SJCRH30 (cell line): ENCODE measurements around the gene GRIK4. TPM values are rescaled to one million over a fixed set of nuclear protein-coding genes. Genes with fewer than 3 reads are reported as not detected.
A peak's percentile ranks its signal among the peaks of the same experiment; 100 is the strongest.

Experiments used
- DNase-seq, 2 experiments: peaks; one replicate each; pipeline ENCODE4 v3.0.0-alpha.2; 2015 to 2020
- H3K27ac ChIP-seq: fragments of 250-450 bp; sonication (Bioruptor Pico); 2 replicates; pipeline ENCODE4 v1.5.1; 2020; ENCODE audit warnings: mild to moderate bottlenecking, moderate library complexity
- H3K27me3 ChIP-seq: fragments of 250-450 bp; sonication (Bioruptor Pico); 2 replicates; pipeline ENCODE4 v1.5.1; 2020; ENCODE audit warnings: mild to moderate bottlenecking, moderate library complexity
- H3K36me3 ChIP-seq: fragments of 250-450 bp; sonication (Bioruptor Pico); 2 replicates; pipeline ENCODE4 v1.5.1; 2020; ENCODE audit warnings: mild to moderate bottlenecking, moderate library complexity
- H3K4me1 ChIP-seq: fragments of 250-450 bp; sonication (Bioruptor Pico); 2 replicates; pipeline ENCODE4 v1.5.1; 2020; ENCODE audit warnings: mild to moderate bottlenecking, moderate library complexity
- H3K4me3 ChIP-seq: fragments of 250-450 bp; sonication (Bioruptor Pico); 2 replicates; pipeline ENCODE4 v1.5.1; 2020; ENCODE audit warnings: mild to moderate bottlenecking, moderate library complexity
- H3K9me3 ChIP-seq: fragments of 250-450 bp; sonication (Bioruptor Pico); replicated peaks from 2 replicates; pipeline ENCODE4 v1.5.1; 2020; ENCODE audit warnings: mild to moderate bottlenecking, moderate library complexity
- total RNA-seq: library from RNA; depleted of rRNA; stranded (reverse); fragments of >200 nt; shearing (Covaris generic); gene quantifications from 2 replicates; pipeline ENCODE4 v1.2.3, GENCODE V29; 2014

The GRIK4 gene
- total RNA-seq, 1 experiment from 2014 or later = not detected

DNA sequence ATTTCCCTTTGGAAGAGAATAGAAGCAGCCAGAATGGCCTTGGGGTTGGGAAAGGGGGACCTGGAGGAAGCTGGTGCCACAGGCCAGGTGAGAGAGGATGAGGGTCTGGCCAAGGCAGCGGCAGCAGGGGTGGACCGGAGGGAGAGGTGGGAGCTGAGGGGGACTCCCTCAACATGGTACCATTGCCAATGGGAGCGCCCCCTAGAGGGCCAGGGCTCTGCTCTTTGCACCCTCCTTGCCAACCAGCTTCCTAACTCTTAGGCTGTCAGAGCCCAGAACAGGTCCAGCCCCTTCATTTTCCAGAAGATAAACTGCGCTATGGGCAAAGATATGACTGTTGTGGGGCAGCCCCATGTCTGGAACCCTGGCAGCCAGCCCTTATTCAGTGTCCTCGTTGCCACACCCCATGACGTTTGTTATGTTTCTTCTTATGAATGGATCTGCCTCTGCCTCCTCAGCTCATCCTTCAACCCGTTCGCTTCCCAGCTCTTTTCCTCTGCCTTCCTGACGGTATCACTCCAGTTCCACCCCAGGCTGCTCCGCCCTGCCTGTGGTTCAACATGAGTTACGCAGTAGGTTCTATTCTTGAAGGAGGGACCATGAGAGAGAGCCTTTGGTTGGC lies 185.2 kb downstream of the GRIK4 start:
- no peaks in the 10 kb centered on the region for H3K27me3 ChIP-seq
- no peak for DNase-seq
- no peak overlapping the region for H3K4me3 ChIP-seq
- no peaks in the 10 kb centered on the region for H3K36me3 ChIP-seq
- H3K4me1 ChIP-seq = no peaks in the 10 kb centered on the region
- H3K9me3 ChIP-seq = no peaks in the 10 kb centered on the region
- no peak overlapping the region for H3K27ac ChIP-seq

DNA sequence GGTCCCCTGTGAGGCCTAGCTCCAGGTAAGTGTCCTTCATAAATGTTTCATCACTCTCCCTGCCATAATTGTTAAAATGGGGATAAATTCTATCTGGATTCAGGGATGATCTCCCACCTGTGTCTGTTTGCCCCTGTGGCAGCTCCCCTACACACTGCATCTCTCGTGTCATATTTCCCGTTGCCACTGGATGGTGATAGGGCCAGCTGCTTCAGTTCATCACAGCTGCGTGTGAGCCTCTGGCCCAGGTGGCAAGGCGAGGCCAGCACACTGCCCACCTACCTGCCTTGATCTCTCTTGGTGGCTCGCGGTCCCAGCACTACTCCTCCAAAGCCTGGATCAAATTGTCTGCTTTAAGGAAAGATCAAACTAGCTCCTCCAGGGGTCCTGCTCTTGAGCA lies 187.4 kb downstream of the GRIK4 start:
- H3K36me3 ChIP-seq = no peaks in the 10 kb centered on the region
- H3K9me3 ChIP-seq = no peaks in the 10 kb centered on the region
- no peak overlapping the region for H3K4me3 ChIP-seq
- DNase-seq = no peak
- H3K4me1 ChIP-seq = no peaks in the 10 kb centered on the region
- no peaks in the 10 kb centered on the region for H3K27me3 ChIP-seq
- no peak overlapping the region for H3K27ac ChIP-seq

DNA sequence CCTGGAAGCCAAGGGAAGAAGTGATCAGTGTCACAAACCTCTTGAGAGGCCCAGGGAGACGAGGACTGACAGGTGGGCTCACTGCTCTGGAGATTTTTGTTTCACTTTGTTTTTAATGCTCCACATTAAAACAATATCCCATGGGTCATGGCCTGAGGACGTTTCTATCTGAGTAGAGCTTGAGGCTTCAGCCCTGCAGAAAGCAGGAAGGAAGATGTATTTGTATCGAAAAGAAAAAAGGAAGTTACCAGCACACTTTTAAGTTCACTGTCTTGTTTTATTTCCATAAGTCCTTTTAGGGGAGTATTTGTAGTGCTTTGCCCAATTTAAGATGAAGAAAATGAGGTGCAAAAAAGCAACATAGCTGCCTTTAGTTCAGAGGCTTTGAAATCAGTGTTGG lies 191.1 kb downstream of the GRIK4 start:
- peak in 1 of 2 experiments; percentile 7 for DNase-seq
- Histone ChIP-seq H3K4me1 (no peaks in the 10 kb centered on the region), H3K27ac (no peak overlapping the region), H3K36me3 (no peaks in the 10 kb centered on the region), H3K9me3 (no peaks in the 10 kb centered on the region), H3K4me3 (no peak overlapping the region), H3K27me3 (no peaks in the 10 kb centered on the region)

DNA sequence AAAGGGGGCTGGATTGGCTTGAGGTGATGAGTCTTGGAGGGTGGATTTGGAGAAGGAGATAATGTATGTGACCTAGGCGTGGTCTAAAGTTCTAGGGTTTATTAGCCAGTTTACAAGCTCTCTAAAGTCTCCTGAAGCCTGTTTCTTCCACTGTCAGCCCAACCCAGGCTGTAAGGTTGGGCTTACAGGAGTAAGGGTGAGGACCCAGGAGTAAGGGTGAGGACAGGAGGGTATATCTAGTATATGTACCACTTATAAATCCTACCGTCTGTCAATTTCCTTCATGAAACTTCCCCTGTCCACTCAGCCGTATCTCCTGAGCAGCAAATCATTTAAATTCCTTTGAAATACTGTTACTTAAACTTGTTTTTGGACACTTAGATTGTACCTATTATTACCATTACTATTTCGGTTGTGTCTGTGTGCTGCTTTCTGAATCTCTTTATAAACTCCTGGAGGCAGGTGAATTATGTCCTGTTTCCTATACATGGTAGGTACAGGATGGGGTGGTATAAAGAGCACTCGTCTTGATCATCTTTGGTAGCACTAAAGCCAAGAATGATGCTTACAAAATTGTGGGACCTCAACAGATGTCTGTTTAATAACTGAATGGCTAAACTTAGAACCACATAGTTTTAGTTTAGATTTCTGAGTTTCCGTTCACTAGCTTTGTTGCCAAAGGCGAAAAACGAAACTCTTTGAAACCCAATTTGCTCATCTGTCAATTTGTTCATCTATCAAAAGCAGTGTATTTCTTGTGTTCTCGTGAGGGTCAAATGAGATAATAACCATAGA lies 192.0 kb downstream of the GRIK4 start:
- DNase-seq = no peak
- H3K4me3 ChIP-seq = no peak overlapping the region
- no peaks in the 10 kb centered on the region for H3K4me1 ChIP-seq
- H3K9me3 ChIP-seq = no peaks in the 10 kb centered on the region
- no peak overlapping the region for H3K27ac ChIP-seq
- no peaks in the 10 kb centered on the region for H3K27me3 ChIP-seq
- H3K36me3 ChIP-seq = no peaks in the 10 kb centered on the region

DNA sequence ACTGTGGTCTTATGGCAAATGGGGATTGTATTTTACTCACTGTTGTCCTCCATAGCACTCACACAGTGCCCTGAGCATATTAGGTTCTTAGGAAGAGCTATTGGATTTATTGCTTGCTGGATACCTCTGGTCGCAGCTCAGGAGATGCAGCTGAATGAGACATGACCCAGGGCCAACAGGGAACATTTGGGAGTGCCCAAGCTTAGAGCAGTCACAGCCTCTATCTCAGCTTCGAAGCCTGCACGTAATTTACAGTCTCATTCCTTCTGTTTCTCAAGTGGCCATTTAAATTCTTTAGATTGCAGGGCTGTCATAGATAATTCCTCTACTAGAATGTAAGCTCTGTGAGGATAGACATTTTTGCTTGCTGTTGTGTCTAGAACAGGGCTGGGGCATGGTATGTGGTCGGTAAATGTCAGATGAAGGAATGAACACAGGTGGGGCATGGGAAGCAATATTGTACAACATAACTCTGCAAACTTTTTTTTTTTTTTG lies 192.8 kb downstream of the GRIK4 start:
- no peaks in the 10 kb centered on the region for H3K4me1 ChIP-seq
- no peaks in the 10 kb centered on the region for H3K36me3 ChIP-seq
- no peaks in the 10 kb centered on the region for H3K27me3 ChIP-seq
- H3K4me3 ChIP-seq = no peak overlapping the region
- no peak overlapping the region for H3K27ac ChIP-seq
- DNase-seq = no peak
- H3K9me3 ChIP-seq = no peaks in the 10 kb centered on the region

DNA sequence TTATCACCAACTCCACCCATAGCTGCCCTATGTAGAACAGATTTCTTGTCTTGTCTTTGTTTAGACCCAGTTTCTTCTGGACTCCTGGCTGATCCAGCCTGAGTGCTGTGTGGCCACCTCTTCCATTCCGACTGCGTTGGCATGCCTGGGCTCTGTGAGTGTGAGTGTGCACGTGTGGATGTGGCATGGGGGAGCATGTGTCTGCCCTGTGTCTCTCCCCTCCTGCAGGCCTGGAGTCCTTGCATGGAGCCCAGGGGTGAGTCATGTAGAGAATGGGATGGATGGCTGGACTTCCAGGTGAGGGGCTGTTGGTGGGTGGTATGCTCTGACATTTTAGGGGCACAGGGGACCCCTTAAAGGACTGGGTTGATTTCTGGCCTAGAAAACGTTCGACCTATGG lies 194.7 kb downstream of the GRIK4 start:
- Histone ChIP-seq H3K4me3 (no peak overlapping the region), H3K36me3 (no peaks in the 10 kb centered on the region)
- no peak for DNase-seq

DNA sequence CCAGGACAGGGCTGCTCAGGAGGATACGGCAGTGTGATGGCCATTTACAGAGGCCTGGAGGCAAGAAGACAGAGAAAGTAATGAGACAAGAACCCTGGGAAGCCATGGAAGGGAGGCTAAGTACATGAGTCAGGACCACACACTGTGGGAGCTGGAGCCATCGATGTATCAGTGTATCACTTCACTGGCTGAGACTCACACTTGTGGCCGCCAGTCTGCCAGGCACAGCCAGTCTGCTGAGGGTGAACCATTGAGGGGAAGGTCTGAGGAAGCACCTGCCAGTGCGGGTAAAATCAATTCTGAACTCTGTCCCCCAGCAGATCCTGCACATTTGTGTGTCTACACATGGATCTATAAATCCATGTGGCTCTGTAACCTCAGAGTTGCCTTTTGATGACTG lies 195.6 kb downstream of the GRIK4 start:
- H3K36me3 ChIP-seq = no peaks in the 10 kb centered on the region
- no peak overlapping the region for H3K4me3 ChIP-seq
- no peak for DNase-seq
- no peak overlapping the region for H3K27ac ChIP-seq
- peaks cover 6% of the 10 kb centered on the region; the same call in 1 of the 2 replicates for H3K4me1 ChIP-seq
- H3K9me3 ChIP-seq = no peaks in the 10 kb centered on the region
- H3K27me3 ChIP-seq = no peaks in the 10 kb centered on the region

More for the DNA sequence above, 194.7 kb downstream of the GRIK4 start:
- no peak overlapping the region for H3K27ac ChIP-seq
- no peaks in the 10 kb centered on the region for H3K9me3 ChIP-seq
- no peaks in the 10 kb centered on the region for H3K27me3 ChIP-seq
- peaks cover 6% of the 10 kb centered on the region; the same call in 1 of the 2 replicates for H3K4me1 ChIP-seq

DNA sequence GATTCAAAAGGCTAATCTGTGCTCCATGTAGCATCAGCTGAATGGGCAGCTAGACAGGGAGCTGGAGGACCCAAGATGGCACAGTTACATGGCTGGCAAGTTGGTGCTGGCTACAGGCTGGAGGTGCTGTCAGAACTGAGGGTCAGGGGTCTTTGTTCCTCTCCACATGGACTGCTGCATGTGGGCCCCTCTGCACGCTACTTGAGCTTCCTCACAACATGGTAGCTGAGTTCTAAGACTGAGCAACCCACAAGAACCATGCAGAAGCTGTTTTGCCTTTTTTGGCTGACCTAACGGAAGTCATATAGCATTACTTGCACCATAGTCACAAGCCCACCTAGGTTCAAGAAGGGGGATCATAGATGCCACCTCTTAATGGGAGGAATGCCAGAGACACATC lies 196.1 kb downstream of the GRIK4 start:
- peaks cover 6% of the 10 kb centered on the region; the same call in 1 of the 2 replicates for H3K4me1 ChIP-seq
- H3K4me3 ChIP-seq = no peak overlapping the region
- no peak overlapping the region for H3K27ac ChIP-seq
- no peaks in the 10 kb centered on the region for H3K9me3 ChIP-seq
- no peaks in the 10 kb centered on the region for H3K27me3 ChIP-seq
- H3K36me3 ChIP-seq = no peaks in the 10 kb centered on the region
- DNase-seq = no peak

DNA sequence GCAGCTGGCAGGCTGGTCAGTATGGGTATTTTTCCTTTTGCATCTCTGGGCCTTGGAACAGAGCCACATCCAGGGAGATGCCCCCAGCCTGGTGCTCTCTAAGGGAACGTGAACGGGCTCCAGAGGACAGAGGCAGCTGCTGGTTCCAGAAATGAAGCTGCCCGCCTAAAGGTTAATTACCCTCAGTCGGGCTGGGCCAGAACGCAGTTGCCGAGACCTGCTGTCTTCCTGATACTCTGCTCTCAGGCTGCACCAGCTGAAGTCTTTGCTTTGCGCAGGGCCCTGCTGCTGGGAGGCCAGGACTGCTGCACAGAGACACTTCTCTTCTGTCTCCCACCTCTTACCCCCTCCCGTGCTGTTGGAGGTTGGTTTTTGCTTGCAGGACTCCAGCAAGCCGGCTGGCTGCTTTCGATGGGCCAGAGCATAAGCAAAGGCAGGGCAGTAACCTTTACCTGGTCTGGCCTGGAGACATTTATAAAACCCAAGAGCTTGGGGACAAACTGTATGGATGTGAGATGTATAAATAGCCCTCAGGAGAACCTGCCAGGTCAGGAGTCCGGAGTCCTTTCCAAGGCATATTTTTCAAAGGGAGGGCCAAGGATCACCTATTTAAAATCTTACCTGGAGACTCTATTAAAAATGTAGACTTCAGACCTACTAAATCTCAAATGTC lies 197.1 kb downstream of the GRIK4 start:
- no peak overlapping the region for H3K27ac ChIP-seq
- H3K4me1 ChIP-seq = peaks cover 6% of the 10 kb centered on the region; the same call in 1 of the 2 replicates
- no peak for DNase-seq
- H3K4me3 ChIP-seq = no peak overlapping the region
- H3K9me3 ChIP-seq = no peaks in the 10 kb centered on the region
- no peaks in the 10 kb centered on the region for H3K27me3 ChIP-seq
- no peaks in the 10 kb centered on the region for H3K36me3 ChIP-seq

DNA sequence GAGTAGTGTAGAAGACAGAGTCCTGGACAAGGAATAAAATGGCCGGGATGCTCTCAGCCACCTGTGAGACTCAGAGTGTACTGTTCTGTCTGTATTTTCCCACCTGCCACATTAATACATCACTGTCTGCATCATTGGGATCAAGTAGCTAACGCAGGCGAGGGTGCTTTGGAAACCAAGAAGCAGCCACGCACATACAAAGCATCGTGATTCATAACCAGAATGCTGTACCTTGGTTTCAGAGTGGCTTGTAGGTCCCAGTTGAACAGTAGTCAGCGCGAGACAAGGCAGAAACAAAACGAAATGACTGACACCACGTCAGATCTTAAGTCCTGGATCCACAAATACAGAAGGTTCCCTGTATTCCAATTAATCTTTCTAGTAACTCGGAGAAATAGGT lies 198.3 kb downstream of the GRIK4 start:
- Histone ChIP-seq H3K36me3 (no peaks in the 10 kb centered on the region), H3K27ac (no peak overlapping the region), H3K4me1 (peaks cover 6% of the 10 kb centered on the region; the same call in 1 of the 2 replicates), H3K9me3 (no peaks in the 10 kb centered on the region), H3K4me3 (no peak overlapping the region), H3K27me3 (no peaks in the 10 kb centered on the region)
- peak in 1 of 2 experiments; percentile 4 for DNase-seq

DNA sequence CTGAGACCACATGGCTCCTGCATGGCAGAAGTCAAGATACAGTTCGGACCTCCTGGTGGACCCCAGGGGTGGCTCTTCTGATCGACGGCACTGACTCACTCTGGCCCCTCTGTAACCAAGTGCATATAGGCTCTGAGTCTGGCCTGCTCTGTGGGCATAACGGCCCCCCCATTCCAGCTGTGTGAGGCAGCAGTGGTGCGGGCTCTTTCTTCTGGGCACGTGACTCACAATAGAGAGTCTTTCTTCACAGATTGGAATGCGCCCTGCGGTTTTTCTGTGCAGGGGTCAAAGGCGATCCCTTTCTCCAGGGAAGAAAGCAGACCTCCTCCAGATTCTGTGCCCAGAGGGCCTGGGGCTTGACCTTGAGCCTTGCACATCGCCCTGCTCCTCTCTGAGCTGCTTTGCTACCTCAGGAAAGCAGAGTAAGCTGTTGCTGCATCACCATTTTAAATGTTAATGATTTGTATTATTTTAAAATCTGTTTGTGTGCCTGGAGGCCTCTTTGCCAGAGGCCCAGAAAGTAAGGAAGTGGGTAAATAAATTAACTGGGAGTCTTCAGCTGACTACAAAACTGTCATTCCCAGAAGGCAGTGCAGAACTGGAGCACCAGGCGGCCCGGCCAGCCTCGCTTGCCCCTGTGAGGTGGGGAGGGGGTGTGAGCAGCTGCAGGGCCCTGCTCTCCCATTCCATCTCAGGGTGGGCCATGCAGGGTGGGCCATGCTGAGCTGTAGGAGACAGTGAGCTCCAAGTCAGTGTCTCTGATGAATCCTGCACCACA lies 199.0 kb downstream of the GRIK4 start:
- Histone ChIP-seq H3K27ac (no peak overlapping the region), H3K4me1 (peaks cover 6% of the 10 kb centered on the region; the same call in 1 of the 2 replicates)

DNA sequence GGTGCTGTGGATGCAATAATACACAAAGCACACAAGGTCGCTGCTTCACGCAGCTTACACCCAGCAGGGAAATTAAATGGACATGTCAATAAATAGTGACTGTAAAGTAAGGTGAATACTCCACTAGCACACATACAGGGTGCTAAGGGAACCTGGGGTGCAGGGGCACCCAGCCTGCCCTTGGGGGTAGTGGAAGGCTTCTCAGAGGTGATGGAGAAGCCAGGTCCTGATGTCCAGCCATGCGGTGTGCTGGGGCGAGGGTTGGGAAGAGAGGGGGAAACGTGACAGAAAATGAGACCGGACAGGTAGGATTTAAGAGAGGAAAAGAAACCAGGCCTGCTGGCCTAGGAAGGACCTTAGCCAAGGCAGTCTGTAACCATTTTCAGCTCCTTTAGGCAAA lies 200.5 kb downstream of the GRIK4 start:
- DNase-seq = no peak
- H3K27ac ChIP-seq = no peak overlapping the region
- H3K36me3 ChIP-seq = no peaks in the 10 kb centered on the region

More for the DNA sequence above, 199.0 kb downstream of the GRIK4 start:
- peak; percentile 49 to 55 for DNase-seq
- H3K9me3 ChIP-seq = no peaks in the 10 kb centered on the region
- H3K27me3 ChIP-seq = no peaks in the 10 kb centered on the region
- no peaks in the 10 kb centered on the region for H3K36me3 ChIP-seq
- no peak overlapping the region for H3K4me3 ChIP-seq

DNA sequence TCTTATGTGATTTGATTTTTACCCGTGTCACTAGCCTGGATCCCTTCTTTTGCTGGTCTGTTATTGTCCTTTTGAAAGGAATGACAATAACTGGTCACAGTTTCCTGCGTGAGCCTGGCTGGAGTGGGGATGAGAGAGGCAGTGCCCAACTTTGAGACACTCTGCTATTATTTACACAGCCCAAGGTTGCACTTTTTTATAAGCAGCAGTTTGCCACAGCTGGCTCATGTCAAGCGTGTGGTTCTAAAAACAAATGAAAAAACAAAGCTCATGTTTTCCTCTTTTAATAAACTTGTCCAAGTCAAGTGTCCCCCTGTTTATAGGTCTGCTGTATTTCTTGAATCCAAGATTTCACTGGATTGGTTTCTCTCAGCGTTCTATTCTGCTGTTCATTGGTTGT lies 201.3 kb downstream of the GRIK4 start:
- DNase-seq = no peak
- H3K4me1 ChIP-seq = peaks cover 6% of the 10 kb centered on the region; the same call in 1 of the 2 replicates
- no peak overlapping the region for H3K4me3 ChIP-seq
- H3K27me3 ChIP-seq = no peaks in the 10 kb centered on the region
- H3K9me3 ChIP-seq = no peaks in the 10 kb centered on the region
- H3K36me3 ChIP-seq = no peaks in the 10 kb centered on the region
- H3K27ac ChIP-seq = no peak overlapping the region

More for the DNA sequence above, 200.5 kb downstream of the GRIK4 start:
- H3K9me3 ChIP-seq = no peaks in the 10 kb centered on the region
- peaks cover 6% of the 10 kb centered on the region; the same call in 1 of the 2 replicates for H3K4me1 ChIP-seq
- H3K27me3 ChIP-seq = no peaks in the 10 kb centered on the region
- H3K4me3 ChIP-seq = no peak overlapping the region

DNA sequence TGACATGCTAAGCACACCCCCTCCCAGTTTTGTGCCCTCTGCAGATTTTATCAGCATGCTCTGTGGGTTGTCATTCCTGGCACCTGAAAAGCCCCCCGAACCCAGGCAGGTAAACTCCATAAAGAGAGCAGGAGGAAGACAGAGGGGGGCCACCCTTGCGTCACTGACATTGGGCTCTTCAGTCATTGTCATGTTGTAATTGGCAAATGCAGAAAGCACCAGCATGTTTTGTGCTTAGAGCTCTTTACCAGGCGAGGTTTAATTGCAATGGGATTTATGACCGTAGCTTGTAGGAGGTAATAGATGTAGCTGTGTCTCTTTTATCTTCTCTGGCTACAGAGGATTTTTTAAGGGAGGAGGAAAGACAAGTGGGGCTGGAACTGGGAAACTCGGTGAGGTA lies 201.7 kb downstream of the GRIK4 start:
- DNase-seq = no peak
- H3K4me3 ChIP-seq = no peak overlapping the region

More for the DNA sequence above, 201.7 kb downstream of the GRIK4 start:
- H3K27ac ChIP-seq = no peak overlapping the region
- no peaks in the 10 kb centered on the region for H3K36me3 ChIP-seq
- H3K27me3 ChIP-seq = no peaks in the 10 kb centered on the region
- peaks cover 6% of the 10 kb centered on the region; the same call in 1 of the 2 replicates for H3K4me1 ChIP-seq
- no peaks in the 10 kb centered on the region for H3K9me3 ChIP-seq
